ENCODE measurements around the gene SND1.

DNA sequence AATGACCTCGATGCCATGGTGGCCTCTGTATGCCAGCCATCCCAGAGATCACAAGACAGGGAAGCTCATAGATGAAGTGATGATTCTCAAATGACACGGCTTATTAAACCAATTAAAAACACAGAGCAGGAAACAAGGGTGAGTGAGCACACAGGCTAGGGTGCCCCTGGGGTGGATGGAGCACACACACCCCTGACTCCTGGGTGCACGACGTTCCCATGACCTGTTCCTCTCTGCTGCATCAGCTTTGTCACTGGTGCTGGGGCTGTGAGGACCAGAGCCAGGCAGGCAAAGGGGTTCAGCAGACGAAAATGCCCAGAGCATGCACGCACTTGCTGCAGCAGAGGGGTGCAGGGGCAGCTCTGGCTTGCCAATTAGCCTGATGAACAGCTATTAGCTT is 465.7 kb downstream of the SND1 start:
- no peak for TF ChIP-seq POLR2A (IDR thresholded peaks at IDR 0.05)
- TF ChIP-seq, protein P1, sequence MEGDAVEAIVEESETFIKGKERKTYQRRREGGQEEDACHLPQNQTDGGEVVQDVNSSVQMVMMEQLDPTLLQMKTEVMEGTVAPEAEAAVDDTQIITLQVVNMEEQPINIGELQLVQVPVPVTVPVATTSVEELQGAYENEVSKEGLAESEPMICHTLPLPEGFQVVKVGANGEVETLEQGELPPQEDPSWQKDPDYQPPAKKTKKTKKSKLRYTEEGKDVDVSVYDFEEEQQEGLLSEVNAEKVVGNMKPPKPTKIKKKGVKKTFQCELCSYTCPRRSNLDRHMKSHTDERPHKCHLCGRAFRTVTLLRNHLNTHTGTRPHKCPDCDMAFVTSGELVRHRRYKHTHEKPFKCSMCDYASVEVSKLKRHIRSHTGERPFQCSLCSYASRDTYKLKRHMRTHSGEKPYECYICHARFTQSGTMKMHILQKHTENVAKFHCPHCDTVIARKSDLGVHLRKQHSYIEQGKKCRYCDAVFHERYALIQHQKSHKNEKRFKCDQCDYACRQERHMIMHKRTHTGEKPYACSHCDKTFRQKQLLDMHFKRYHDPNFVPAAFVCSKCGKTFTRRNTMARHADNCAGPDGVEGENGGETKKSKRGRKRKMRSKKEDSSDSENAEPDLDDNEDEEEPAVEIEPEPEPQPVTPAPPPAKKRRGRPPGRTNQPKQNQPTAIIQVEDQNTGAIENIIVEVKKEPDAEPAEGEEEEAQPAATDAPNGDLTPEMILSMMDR (IDR thresholded peaks at IDR 0.05) = no peak
